GM12878 (cell line): Measurements from ENCODE around the gene COL13A1. TPM values are rescaled to one million over a fixed set of nuclear protein-coding genes. Genes with fewer than 3 reads are reported as not detected.

ENCODE experiments used
- ATAC-seq: fragments of 200-7000 bp; cut with Tn5 transposase; 3 replicates; pipeline ENCODE4 v1.9.1; 2020; ENCODE audit warnings: mild to moderate bottlenecking, moderate library complexity
- BruUV-seq: library from RNA; stranded (reverse); fragments of 400-500 nt; replicated peaks from 2 replicates; lab custom pipeline; 2021; lab: Mats Ljungman, UMichigan
- CTCF ChIA-PET: fragments of 300-600 bp; sonication (Branson Sonifier 250); formaldehyde crosslinking; extraction: SDS; loops from one replicate; lab custom pipeline; 2021; ENCODE audit warnings: inconsistent platforms; lab: Yijun Ruan, JAX
- POLR2A ChIA-PET: fragments of 350-600 bp; formaldehyde crosslinking; extraction: SDS; loops from one replicate; lab custom pipeline; 2021; ENCODE audit warnings: inconsistent platforms; lab: Charles Lee
- RAD21 ChIA-PET: fragments of 300-600 bp; sonication (Branson Sonifier 250); formaldehyde crosslinking; loops from one replicate; lab custom pipeline; 2023; ENCODE audit warnings: antibody characterized with exemption; ENCODE audit not compliant: unreplicated experiment; lab: Charles Lee
- SMC1A ChIA-PET: fragments of 300-600 bp; sonication (Branson Sonifier 250); formaldehyde crosslinking; loops from one replicate; lab custom pipeline; 2023; ENCODE audit not compliant: unreplicated experiment, uncharacterized antibody; lab: Charles Lee
- DNase-seq: peaks from one replicate; pipeline ENCODE4 v3.0.0-alpha.2; 2011; ENCODE audit warnings: low read depth, low spot score
- FAIRE-seq: peaks from 3 replicates; lab custom pipeline; 2011; peaks lifted over from hg19 to GRCh38; lab: Jason Lieb, UNC
- H2AFZ ChIP-seq: 2 replicates; pipeline ENCODE4 v1.6.0; 2011; ENCODE audit warnings: low read depth, low read length, control low read depth; ENCODE audit not compliant: control insufficient read depth
- H3K27ac ChIP-seq: 2 replicates; pipeline ENCODE4 v1.5.1; 2011; ENCODE audit warnings: control low read depth; ENCODE audit not compliant: control insufficient read depth, insufficient read depth
- H3K27me3 ChIP-seq, 2 experiments: replicated peaks in 1 of 2; 2 replicates each; pipeline versions ENCODE4 v1.6.0 to v1.6.1; 2011; ENCODE audit warnings: low read length in 1 of 2; ENCODE audit not compliant: control insufficient read depth in 2 of 2, insufficient read depth in 2 of 2
- H3K36me3 ChIP-seq, 2 experiments: 2 replicates each; pipeline ENCODE4 v1.5.1; 2011; ENCODE audit warnings: low read length in 1 of 2; ENCODE audit not compliant: control insufficient read depth in 2 of 2, insufficient read depth in 2 of 2
- H3K4me1 ChIP-seq: 2 replicates; pipeline ENCODE4 v1.6.1; 2011; ENCODE audit warnings: mild to moderate bottlenecking, low read length, moderate library complexity, mixed read lengths; ENCODE audit not compliant: control insufficient read depth, insufficient read depth
- H3K4me2 ChIP-seq: 2 replicates; pipeline ENCODE4 v1.6.0; 2011; ENCODE audit warnings: control low read depth; ENCODE audit not compliant: control insufficient read depth, insufficient read depth
- H3K4me3 ChIP-seq: fragments of 200-600 bp; sonication (generic); 2 replicates; pipeline ENCODE4 v1.5.1; 2016
- H3K79me2 ChIP-seq: 2 replicates; pipeline ENCODE4 v1.6.0; 2011; ENCODE audit warnings: low read length; ENCODE audit not compliant: control insufficient read depth, insufficient read depth
- H3K9ac ChIP-seq: 2 replicates; pipeline ENCODE4 v1.8.0; 2011; ENCODE audit warnings: low read length, control low read depth, mixed read lengths; ENCODE audit not compliant: control insufficient read depth, insufficient read depth
- H3K9me3 ChIP-seq: replicated peaks from 3 replicates; pipeline ENCODE4 v1.5.1; 2011; ENCODE audit warnings: mild to moderate bottlenecking, low read length; ENCODE audit not compliant: control insufficient read depth, insufficient read depth
- H4K20me1 ChIP-seq: 2 replicates; pipeline ENCODE4 v1.6.0; 2011; ENCODE audit not compliant: control insufficient read depth, insufficient read depth
- HCFC1 ChIP-seq: fragments of 150-350 bp; IDR thresholded peaks from 2 replicates; pipeline ENCODE4 v1.6.1; 2014; ENCODE audit warnings: low read length
- NR2C1 ChIP-seq: fragments of 450-650 bp; IDR thresholded peaks from 2 replicates; pipeline ENCODE4 v1.6.1; 2017; ENCODE audit warnings: antibody characterized with exemption, mild to moderate bottlenecking, moderate library complexity
- NR2C2 ChIP-seq: IDR thresholded peaks from 2 replicates; pipeline ENCODE4 v1.6.1; 2011; ENCODE audit warnings: borderline replicate concordance, low read depth; ENCODE audit not compliant: control insufficient read depth, insufficient read length
- PAX8 ChIP-seq: fragments of 450-650 bp; IDR thresholded peaks from 2 replicates; pipeline ENCODE4 v1.6.1; 2017; ENCODE audit warnings: mild to moderate bottlenecking, moderate library complexity
- RELA ChIP-seq: fragments of 450-650 bp; IDR thresholded peaks from 2 replicates; pipeline ENCODE4 v1.8.0; 2014; ENCODE audit warnings: borderline replicate concordance; ENCODE audit not compliant: partially characterized antibody
- SIN3A ChIP-seq: IDR thresholded peaks from 2 replicates; pipeline ENCODE4 v1.6.1; 2012; ENCODE audit warnings: low read depth, low read length, improper control_type of control experiment
- TARDBP ChIP-seq: IDR thresholded peaks from 2 replicates; pipeline ENCODE4 v1.6.1; 2016; ENCODE audit warnings: borderline replicate concordance
- TCF7 ChIP-seq: IDR thresholded peaks from 2 replicates; pipeline ENCODE4 v1.6.1; 2014; ENCODE audit warnings: antibody characterized with exemption, borderline replicate concordance
- WGBS: methylation state at CpG from one replicate; pipeline ENCODE4 v1.1.6; 2016; ENCODE audit warnings: low lambda C conversion rate; ENCODE audit not compliant: insufficient replicate concordance, insufficient coverage; ENCODE audit errors: missing lambda C conversion rate; 5-methylcytosine and 5-hydroxymethylcytosine counted together
- in situ Hi-C: fragments of 300-500 bp; cut with MboI; formaldehyde crosslinking; loops from 9 replicates; pipeline ENCODE4 v1.14.3; 2018; ENCODE audit warnings: mixed read lengths
- intact Hi-C: fragments of 100-400 bp; cut with micrococcal nuclease; formaldehyde crosslinking; loops from one replicate; pipeline ENCODE4 v1.14.2; 2022; ENCODE audit not compliant: unreplicated experiment
- polyA plus RNA-seq, 11 experiments: library from polyadenylated mRNA; depleted of rRNA in 4 of 11; unstranded in 6 of 11; stranded (reverse) in 5 of 11; fragments of >200 nt; fragmentation: Nextera tagmentation in 4 of 11; fragmentation: Illumina TruSeq in 1 of 11; extraction: Ambion mirVana in 4 of 11; extraction: Trizol in 1 of 11; gene quantifications; 1 replicate in 1 of 11; 2 replicates in 10 of 11; pipeline versions ENCODE4 v1.2.1 to v1.2.3, GENCODE V29; 2011 to 2016; ENCODE audit warnings: inconsistent platforms in 2 of 11, missing spikeins in 2 of 11, low read depth in 1 of 11
- total RNA-seq, 4 experiments: library from RNA; depleted of rRNA in 3 of 4; stranded (reverse); fragments of >200 nt in 3 of 4; fragmentation: Illumina TruSeq in 1 of 4; extraction: Trizol in 1 of 4; gene quantifications; 2 replicates each; pipeline versions ENCODE4 v1.2.1 to v1.2.3, GENCODE V29; 2013 to 2021

COL13A1 gene
- total and polyA plus RNA-seq, 10 of the 15 experiments (the other 5 are each of a cell fraction or from before 2014, with no cell fraction given), result 0.03 to 0.15 (median 0.05) TPM; not detected in 7

DNA sequence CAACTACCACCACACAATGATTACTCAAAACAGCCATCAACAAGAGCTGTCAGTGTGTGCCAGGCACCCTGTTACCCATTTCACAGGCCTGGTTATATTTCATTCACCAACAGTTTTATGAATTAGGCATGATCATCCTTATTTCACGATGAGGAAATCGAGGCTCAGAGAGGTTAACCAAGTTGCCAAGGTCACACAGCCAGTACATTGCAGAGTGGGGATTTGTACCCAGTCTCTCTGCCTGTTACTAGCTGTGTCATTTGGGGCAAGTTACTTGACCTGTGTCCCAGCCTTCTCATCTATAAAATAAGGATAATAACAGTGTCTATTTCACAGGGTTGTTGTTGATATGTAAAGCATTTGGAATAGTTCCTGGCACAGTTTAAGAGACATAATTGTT, 97.2 kb downstream of the COL13A1 start:
- H3K36me3 ChIP-seq, result no peaks in the 10 kb centered on the region
- no peak for DNase-seq
- no peak overlapping the region for H3K27ac ChIP-seq
- H3K79me2 ChIP-seq, result no peaks in the 10 kb centered on the region
- H3K9ac ChIP-seq, result no peak overlapping the region
- no peak overlapping the region for H3K4me3 ChIP-seq
- no peaks in the 10 kb centered on the region for H3K4me1 ChIP-seq
- no peak overlapping the region for H2AFZ ChIP-seq
- ChIA-PET RAD21 (no interaction called here), SMC1A (no interaction called here), CTCF (interaction anchor here (1.0 to 3.7 kb wide), 2 partner anchors 16 to 61 kb away, joined by 3 to 19 read pairs; no protein-coding TSS in a partner anchor), POLR2A (no interaction called here)
- peaks cover 0 to 1% of the 10 kb centered on the region in 2 experiments; a peak in 2 of 4 replicates for H3K27me3 ChIP-seq
- no peak for TF ChIP-seq PAX8
- no peak for TF ChIP-seq TARDBP
- no peak for TF ChIP-seq SIN3A
- TF ChIP-seq HCFC1, result no peak
- no peak for TF ChIP-seq NR2C1
- no peak for TF ChIP-seq TCF7
- no peak for TF ChIP-seq RELA
- no peak for TF ChIP-seq NR2C2
- no peak for ATAC-seq
- H4K20me1 ChIP-seq, result 0 out of 2 replicates have a peak, but pooled peaks cover 3% of the 10 kb centered on the region
- in situ Hi-C loops (no loop called here), intact Hi-C loops (no loop called here)
- no peak overlapping the region for H3K4me2 ChIP-seq
- FAIRE-seq, result no peak
- no peaks in the 10 kb centered on the region for H3K9me3 ChIP-seq
- WGBS, result 17% methylated on average over 2 of the region's 2 CpGs
- no TSS peak for BruUV-seq
